GM19455 (cell line): ENCODE measurements around the gene PREX1.
"Not testable (repeated sequence)": the region's sequence is repeated elsewhere in the genome, so short reads cannot be mapped to it uniquely, and the experiment has no call there.

ENCODE experiments used
- ATAC-seq: cut with Tn5 transposase; IDR thresholded peaks from one replicate; pipeline ENCODE4 v1.9.1; 2021; ENCODE audit not compliant: unreplicated experiment

Gene PREX1

GRCh38 chr20:48812600-48813445, 15.0 kb downstream of the PREX1 start:
- ATAC-seq: no peak

- ATAC-seq: not testable (repeated sequence)
Measured at GRCh38 chr20:48812114-48812513, 15.7 kb downstream of the PREX1 start.

DNA sequence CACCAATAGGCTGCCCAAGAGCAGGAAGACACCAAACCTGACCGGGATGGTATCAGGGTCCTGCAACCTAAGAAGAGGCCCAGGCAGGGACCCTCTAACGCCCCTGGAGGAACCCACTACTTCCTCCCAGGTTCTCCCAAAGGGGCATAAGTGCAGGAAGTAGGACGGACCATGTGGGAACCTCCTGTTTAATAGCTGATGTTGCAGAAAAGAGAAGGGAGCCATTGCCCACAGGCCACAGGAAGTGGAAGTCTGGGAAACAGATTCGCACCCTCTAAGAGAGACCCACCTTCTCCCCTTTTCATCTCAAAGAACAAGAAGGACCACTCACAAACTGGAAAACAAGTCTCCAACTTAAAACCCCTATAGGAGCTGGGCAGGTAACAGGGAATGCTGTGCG, 18.1 kb downstream of the PREX1 start:
- no peak for ATAC-seq

GRCh38 chr20:48808382-48809034, 19.3 kb downstream of the PREX1 start:
- no peak for ATAC-seq

GRCh38 chr20:48807586-48808381, 20.0 kb downstream of the PREX1 start:
- ATAC-seq: no peak

GRCh38 chr20:48807051-48807450, 20.7 kb downstream of the PREX1 start:
- ATAC-seq: no peak

DNA sequence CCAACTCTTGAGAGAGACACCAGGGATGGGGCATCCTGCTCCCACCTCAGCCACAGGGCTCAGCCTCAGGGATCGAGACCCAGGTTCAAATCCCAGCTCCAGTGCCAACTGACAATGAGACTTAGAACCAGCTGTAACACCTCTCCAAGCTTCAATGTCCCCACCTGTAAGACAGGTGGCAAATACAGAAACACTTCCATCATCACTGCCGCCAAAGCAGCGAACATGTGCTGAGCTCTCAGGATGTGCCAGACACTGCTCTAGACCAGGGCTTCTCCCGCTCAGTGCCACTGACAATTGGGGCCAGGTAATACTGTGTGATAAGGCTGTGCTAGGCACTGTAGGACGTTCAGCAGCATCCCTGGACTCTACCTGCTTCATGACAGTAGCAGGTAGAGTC, 22.1 kb downstream of the PREX1 start:
- ATAC-seq: no peak

DNA sequence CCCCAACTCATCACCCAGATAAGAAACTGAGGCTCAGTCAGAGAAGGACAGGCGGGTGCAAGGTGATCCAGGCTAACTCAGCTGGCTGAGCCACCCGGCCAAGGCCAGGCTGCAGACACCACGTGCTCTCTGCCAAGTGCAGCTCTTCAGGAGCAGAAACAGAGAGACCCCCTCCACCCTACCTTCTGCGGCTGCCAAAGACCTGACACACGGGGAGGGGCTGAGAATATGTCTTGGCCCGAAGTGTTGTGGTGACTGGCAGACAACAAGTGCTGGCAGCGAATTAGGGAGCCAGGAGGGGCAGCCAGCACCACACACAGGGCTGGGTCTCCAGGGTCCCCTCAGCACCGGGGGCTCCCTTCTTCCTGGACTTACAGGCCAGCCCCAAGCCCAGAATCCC, 22.5 kb downstream of the PREX1 start:
- ATAC-seq: no peak

DNA sequence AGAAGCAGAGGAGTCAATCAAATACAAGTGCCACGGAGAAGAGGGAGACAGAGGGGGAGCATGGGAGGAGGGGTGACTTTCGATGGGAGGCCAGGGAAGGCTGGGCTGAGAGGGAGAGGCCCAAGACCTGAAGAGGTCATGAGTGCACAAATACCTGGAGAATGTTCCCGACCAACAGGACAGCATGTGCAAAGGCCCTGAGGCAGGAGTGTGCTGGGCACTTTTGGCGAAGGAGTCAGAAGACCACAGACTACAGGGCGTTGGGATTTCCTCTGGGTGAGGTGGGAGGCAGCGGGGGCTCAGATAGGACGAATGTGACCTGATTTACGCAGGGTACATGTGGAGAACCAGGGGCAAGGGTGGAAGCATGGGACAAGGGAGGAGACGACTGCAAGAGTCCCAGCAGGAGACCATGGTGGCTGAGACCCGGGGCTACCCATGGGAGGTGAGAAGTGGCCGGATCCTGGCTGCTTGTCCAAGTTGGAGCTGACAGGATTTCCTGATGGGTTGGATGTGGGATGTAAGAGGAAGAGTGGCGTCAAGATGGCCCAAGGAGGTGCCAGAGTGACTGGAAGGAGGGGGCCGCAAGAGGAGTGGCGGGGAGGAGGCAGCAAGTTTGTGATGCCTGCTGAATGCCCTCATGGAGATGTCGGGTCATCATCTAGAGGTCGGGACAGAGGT, 23.4 kb downstream of the PREX1 start:
- ATAC-seq: no peak

- no peak for ATAC-seq
Measured at GRCh38 chr20:48803176-48804053, 24.4 kb downstream of the PREX1 start.

DNA sequence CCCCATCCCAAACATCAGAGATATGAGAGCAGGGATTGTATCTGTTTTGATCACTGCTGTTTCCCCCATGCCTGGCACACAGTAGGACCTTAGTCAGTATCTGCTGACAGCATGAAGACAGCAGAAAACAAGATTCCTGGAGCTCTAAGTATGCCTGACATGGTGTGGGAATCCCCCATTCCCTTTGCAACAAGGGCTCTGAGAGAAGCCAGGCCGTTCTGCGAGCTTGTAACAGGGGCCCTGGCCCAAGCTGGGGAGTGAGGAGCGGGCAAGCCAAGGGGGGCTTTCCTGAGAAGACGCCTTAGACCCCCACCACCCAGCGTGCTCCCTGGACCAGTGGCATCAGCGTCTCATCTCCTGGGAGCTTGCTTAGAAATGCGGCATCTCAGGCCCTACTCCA, 25.2 kb downstream of the PREX1 start:
- ATAC-seq: no peak

DNA sequence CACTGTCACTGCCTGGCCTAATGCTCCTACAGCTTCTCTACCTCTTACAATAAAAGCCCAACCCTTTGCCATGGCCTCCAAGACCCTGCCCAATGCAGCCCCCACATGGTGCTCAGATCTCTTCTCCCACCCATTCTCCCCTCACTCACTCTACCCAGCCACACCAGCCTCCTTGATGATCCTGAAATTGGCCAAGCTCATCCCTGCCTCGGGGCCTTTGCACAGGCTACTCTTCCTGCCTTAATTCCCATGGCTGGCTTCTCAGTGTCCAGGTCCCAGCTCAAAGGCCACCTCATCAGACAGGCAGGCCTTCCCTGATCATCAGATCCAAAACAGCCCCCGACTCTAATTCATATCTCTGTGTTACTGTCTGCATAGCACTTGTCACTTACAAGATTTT, 25.6 kb downstream of the PREX1 start:
- ATAC-seq: no peak

DNA sequence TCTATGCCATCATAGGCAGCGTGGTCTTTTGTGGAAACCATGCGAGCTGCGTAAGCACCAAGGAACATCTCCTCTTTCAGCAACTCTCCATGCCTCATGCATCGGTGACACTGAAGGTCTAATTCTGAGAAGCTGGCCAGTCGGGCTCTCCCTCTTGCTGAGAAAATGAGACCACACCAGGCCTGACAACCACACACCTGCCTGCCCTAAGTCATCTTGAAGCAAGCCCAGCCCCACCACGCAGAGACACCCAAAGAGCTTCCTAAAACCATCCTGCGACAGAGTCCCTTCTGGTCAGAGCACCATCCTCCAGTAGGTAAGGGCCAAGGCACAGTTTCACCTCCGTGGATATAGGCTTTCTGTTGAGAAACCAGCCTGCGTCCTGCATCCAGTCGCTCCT, 26.6 kb downstream of the PREX1 start:
- ATAC-seq: no peak

DNA sequence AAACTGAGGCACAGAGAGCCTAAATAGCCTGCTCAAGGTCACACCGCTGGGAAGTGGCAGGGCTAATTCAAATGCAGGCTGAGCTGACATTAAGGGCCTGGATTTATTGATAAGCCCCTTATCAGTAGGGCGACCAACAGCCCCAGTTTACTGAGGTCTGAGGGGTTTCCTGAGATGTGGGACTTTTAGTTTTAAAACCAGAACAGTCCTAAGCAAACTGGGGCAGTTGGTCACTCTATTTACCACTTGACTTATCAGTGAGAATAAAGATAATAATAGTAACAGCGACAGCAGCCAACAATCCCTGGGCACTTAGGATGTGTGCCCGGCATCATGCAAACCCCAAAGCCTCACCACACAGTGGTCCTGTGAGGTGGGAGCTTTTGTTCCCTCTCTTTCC, 27.6 kb downstream of the PREX1 start:
- ATAC-seq: no peak

DNA sequence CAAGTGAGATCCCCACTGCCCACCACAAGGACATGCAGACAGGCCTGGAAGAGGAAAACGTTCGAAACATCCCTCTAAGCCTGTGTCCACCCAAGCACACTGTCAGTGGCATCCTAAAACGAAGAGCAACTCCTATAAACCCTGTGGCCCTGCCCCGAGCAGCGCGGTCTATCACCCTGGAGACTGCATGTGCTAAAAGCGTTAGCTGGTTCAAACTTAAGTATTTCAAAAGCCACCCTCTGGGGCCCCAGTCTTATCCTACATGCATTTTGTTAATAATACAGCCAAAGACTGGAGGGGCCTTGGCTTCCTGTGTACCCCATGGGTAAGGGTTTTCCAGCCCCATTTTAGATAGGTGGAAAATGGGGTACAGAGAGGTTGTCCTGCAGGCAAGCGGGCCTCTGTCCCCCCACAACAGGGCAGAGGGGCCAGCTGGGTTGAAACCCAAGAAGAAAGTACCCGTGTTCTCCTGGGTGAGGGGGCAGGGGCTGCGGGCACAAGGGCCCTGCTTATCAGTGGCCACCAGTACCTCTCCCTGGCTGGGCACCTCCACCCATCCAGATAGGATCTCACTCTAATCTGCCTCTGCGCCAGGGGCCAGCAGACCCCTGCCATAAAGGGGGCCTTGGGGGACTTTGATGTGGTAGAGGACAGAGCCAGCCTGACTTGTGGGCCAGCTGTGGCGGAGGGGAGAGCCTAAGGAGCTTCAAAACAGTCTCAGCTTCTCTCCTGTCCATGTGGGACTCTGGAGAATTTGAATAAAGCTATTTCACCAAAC, 28.3 kb downstream of the PREX1 start:
- ATAC-seq: no peak

- ATAC-seq: no peak
Measured at GRCh38 chr20:48797850-48798747, 29.7 kb downstream of the PREX1 start.

DNA sequence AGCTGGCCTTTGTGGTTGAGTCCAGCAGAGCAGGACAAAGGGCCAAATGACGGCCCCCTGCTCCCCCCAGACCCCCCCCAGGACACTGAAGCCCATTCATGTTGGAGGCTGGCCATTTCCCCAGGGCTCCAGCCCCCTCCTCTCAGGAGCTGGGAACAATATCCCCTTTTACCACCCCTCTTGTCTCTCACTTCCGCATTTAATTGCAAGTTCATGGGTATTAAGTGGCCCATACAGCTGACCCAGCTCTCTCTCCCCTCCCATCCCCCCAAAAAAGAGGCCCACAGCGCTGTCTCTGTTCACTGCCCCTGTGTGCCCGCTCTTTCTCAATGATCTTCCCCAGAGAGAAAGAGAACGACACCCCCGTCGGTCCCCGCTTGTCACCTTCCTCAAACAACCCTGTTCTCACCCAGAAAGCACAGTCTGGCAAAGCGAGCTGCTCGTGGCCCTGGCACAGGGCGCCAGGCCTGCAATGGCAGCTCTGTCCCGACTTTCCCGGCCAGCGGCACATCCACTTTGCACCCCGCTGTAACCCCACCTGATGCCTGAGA, 30.4 kb downstream of the PREX1 start:
- ATAC-seq: no peak

- ATAC-seq: no peak
Measured at GRCh38 chr20:48795732-48796131, 32.1 kb downstream of the PREX1 start.
